ENCODE data around the gene ZNHIT1.

Gene ZNHIT1

GRCh38 chr7:101218236-101219125 is 516 bp downstream of the ZNHIT1 start:
- no peak for DNase-seq (ENCODE audit: low spot score)

- no peak for DNase-seq (ENCODE audit: low spot score)
These were observed 2.3 kb downstream of the ZNHIT1 start for GRCh38 chr7:101220295-101220694.

- DNase-seq (ENCODE audit: low spot score): no peak
These were observed 4.4 kb downstream of the ZNHIT1 start for GRCh38 chr7:101222275-101222830.

GRCh38 chr7:101223528-101223927 is 5.6 kb downstream of the ZNHIT1 start:
- no peak for DNase-seq (ENCODE audit: low spot score)

- DNase-seq (ENCODE audit: low spot score): no peak
These were observed 7.7 kb downstream of the ZNHIT1 start for GRCh38 chr7:101225650-101226049.

- no peak for DNase-seq (ENCODE audit: low spot score)
These were observed 8.8 kb downstream of the ZNHIT1 start for GRCh38 chr7:101226721-101227120.

GRCh38 chr7:101231644-101232043 is 13.7 kb downstream of the ZNHIT1 start:
- no peak for DNase-seq (ENCODE audit: low spot score)

- no peak for DNase-seq (ENCODE audit: low spot score)
These were observed 14.3 kb downstream of the ZNHIT1 start for GRCh38 chr7:101232141-101232850.

GRCh38 chr7:101233907-101234547 is 16.1 kb downstream of the ZNHIT1 start:
- no peak for DNase-seq (ENCODE audit: low spot score)

- DNase-seq (ENCODE audit: low spot score): no peak
These were observed 16.7 kb downstream of the ZNHIT1 start for GRCh38 chr7:101234636-101235035.

GRCh38 chr7:101235050-101235449 is 17.1 kb downstream of the ZNHIT1 start:
- no peak for DNase-seq (ENCODE audit: low spot score)

GRCh38 chr7:101235522-101235921 is 17.6 kb downstream of the ZNHIT1 start:
- no peak for DNase-seq (ENCODE audit: low spot score)

GRCh38 chr7:101236292-101236835 is 18.4 kb downstream of the ZNHIT1 start:
- no peak for DNase-seq (ENCODE audit: low spot score)

GRCh38 chr7:101237206-101238067 is 19.5 kb downstream of the ZNHIT1 start, which contains the start of gene CLDN15:
Gene CLDN15 (minus strand): TSS chr7:101237802. CDS start chr7:101237581, 221 bp downstream.
- peak; percentile 33 for DNase-seq (ENCODE audit: low spot score)

GRCh38 chr7:101238226-101239182 is 20.5 kb downstream of the ZNHIT1 start:
- no peak for DNase-seq (ENCODE audit: low spot score)

- no peak for DNase-seq (ENCODE audit: low spot score)
These were observed 21.4 kb downstream of the ZNHIT1 start for GRCh38 chr7:101239191-101239950.

- no peak for DNase-seq (ENCODE audit: low spot score)
These were observed 21.9 kb downstream of the ZNHIT1 start for GRCh38 chr7:101239951-101240220.

GRCh38 chr7:101240226-101241014 is 22.5 kb downstream of the ZNHIT1 start:
- DNase-seq (ENCODE audit: low spot score): no peak

- DNase-seq (ENCODE audit: low spot score): no peak
These were observed 23.0 kb downstream of the ZNHIT1 start for GRCh38 chr7:101241015-101241363.

Measured in AG20443 (cell line).